HEK293T (cell line): Measurements from ENCODE around the gene NFIX.

ENCODE experiments used
- CTCF ChIA-PET: fragments of 350-600 bp; formaldehyde crosslinking; extraction: SDS; loops from one replicate; lab custom pipeline; 2021; ENCODE audit warnings: antibody characterized with exemption, inconsistent platforms; lab: Yijun Ruan, JAX
- POLR2A ChIA-PET: fragments of 350-600 bp; formaldehyde crosslinking; extraction: SDS; loops from one replicate; lab custom pipeline; 2020; ENCODE audit warnings: antibody characterized with exemption, inconsistent platforms; lab: Yijun Ruan, JAX
- DNase-seq: peaks from one replicate; pipeline ENCODE4 v3.0.0; 2012; ENCODE audit warnings: mixed read lengths; ENCODE audit errors: extremely low spot score
- ARNT ChIP-seq: fragments of 450-650 bp; IDR thresholded peaks from 2 replicates; pipeline ENCODE4 v1.6.1; 2017; ENCODE audit warnings: mild to moderate bottlenecking
- BHLHE40 ChIP-seq: fragments of 450-650 bp; IDR thresholded peaks from 2 replicates; pipeline ENCODE4 v1.6.1; 2016; ENCODE audit warnings: mild to moderate bottlenecking, moderate library complexity, borderline replicate concordance
- CTBP1 ChIP-seq: fragments of 450-650 bp; IDR thresholded peaks from 2 replicates; pipeline ENCODE4 v1.6.1; 2016; ENCODE audit warnings: borderline replicate concordance
- ELF4 ChIP-seq: fragments of 450-650 bp; IDR thresholded peaks from 2 replicates; pipeline ENCODE4 v1.6.1; 2017; ENCODE audit warnings: antibody characterized with exemption
- FOXA1 ChIP-seq: fragments of 450-650 bp; IDR thresholded peaks from 2 replicates; pipeline ENCODE4 v1.6.1; 2016; ENCODE audit warnings: mild to moderate bottlenecking
- FOXK2 ChIP-seq: fragments of 450-650 bp; IDR thresholded peaks from 2 replicates; pipeline ENCODE4 v1.6.1; 2016; ENCODE audit warnings: mild to moderate bottlenecking
- FOXM1 ChIP-seq: fragments of 450-650 bp; IDR thresholded peaks from 2 replicates; pipeline ENCODE4 v1.6.1; 2017; ENCODE audit warnings: mild to moderate bottlenecking, borderline replicate concordance
- HDGF ChIP-seq: fragments of 450-650 bp; IDR thresholded peaks from 2 replicates; pipeline ENCODE4 v1.6.1; 2017; ENCODE audit warnings: antibody characterized with exemption, borderline replicate concordance
- L3MBTL2 ChIP-seq: fragments of 450-650 bp; conservative IDR thresholded peaks from 2 replicates; pipeline ENCODE4 v1.6.1; 2016; ENCODE audit warnings: mild to moderate bottlenecking
- LEF1 ChIP-seq: fragments of 450-650 bp; IDR thresholded peaks from 2 replicates; pipeline ENCODE4 v1.6.1; 2017; ENCODE audit warnings: mild to moderate bottlenecking, borderline replicate concordance
- NFRKB ChIP-seq: fragments of 450-650 bp; IDR thresholded peaks from 2 replicates; pipeline ENCODE4 v1.6.1; 2016; ENCODE audit warnings: mild to moderate bottlenecking, moderate library complexity
- PKNOX1 ChIP-seq: fragments of 450-650 bp; IDR thresholded peaks from 2 replicates; pipeline ENCODE4 v1.6.1; 2016
- SP1 ChIP-seq: fragments of 450-650 bp; IDR thresholded peaks from 2 replicates; pipeline ENCODE4 v1.6.1; 2017
- SUZ12 ChIP-seq: fragments of 450-650 bp; IDR thresholded peaks from 2 replicates; pipeline ENCODE4 v1.6.1; 2016; ENCODE audit warnings: mild to moderate bottlenecking
- TARDBP ChIP-seq: fragments of 450-650 bp; IDR thresholded peaks from 2 replicates; pipeline ENCODE4 v1.6.1; 2016
- ZNF384 ChIP-seq: fragments of 450-650 bp; IDR thresholded peaks from 2 replicates; pipeline ENCODE4 v1.6.1; 2016

NFIX gene

GRCh38 chr19:13050274-13050673 is 55.0 kb downstream of the NFIX start:
- no peak for DNase-seq
- TF ChIP-seq NFRKB = no peak
- TF ChIP-seq TARDBP = no peak
- no peak for TF ChIP-seq ELF4
- no peak for TF ChIP-seq FOXA1
- TF ChIP-seq ZNF384 = no peak
- no peak for TF ChIP-seq FOXK2
- TF ChIP-seq SUZ12 = no peak
- no peak for TF ChIP-seq FOXM1
- no peak for TF ChIP-seq BHLHE40
- TF ChIP-seq ARNT = no peak
- TF ChIP-seq HDGF = no peak
- ChIA-PET CTCF (interaction anchor here (0.6 to 1.5 kb wide), 3 partner anchors 11 to 85 kb away, joined by 3 to 6 read pairs (median 4); no protein-coding TSS in a partner anchor), POLR2A (no interaction called here)

DNA sequence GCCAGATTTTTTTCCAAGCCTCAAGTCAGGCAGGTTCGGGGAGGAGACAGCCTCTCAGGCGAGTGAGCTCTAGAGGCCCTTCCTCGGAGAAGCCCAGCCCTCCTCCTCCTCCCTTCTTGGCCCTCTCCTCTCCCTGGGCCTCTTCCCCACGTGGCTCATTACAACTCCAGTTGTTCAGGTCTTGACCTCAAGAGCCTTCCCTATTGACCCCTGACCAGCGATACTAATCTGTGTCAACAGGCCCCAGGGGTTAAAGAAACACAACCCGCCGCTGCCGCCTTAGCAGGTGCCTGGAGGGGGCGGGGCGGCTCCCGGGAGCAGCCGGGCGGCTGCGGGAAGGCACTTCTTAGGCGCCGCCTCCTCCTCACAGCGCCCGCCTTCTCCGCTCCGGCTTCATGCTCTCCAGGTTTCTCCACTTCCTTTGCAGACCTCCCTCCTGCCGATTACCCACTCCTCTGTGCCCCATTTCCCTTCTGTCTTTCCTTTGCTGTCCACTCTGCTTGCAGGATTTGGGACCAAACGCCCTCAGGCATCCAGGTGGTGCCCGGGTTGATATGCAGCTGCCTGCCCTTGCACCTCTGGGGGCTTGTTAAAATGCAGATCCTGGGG is 56.4 kb downstream of the NFIX start:
- no peak for TF ChIP-seq BHLHE40
- no peak for TF ChIP-seq PKNOX1
- TF ChIP-seq L3MBTL2 = no peak
- POLR2A ChIA-PET = interaction anchor here (1.2 kb wide), 1 partner anchor 18 kb away, joined by 3 read pairs; no protein-coding TSS in a partner anchor
- CTCF ChIA-PET = interaction anchor here (0.6 to 1.5 kb wide), 5 partner anchors 9 to 86 kb away, joined by 3 to 6 read pairs (median 4); no protein-coding TSS in a partner anchor
- peak; percentile 72 for DNase-seq

- CTCF ChIA-PET = interaction anchor here (0.6 to 1.5 kb wide), 4 partner anchors 8 to 35 kb away, joined by 3 to 4 read pairs (median 4); no protein-coding TSS in a partner anchor
- POLR2A ChIA-PET = interaction anchor here (1.2 kb wide), 1 partner anchor 19 kb away, joined by 3 read pairs; no protein-coding TSS in a partner anchor
- no peak for DNase-seq
- TF ChIP-seq SUZ12 (no peak), CTBP1 (no peak), L3MBTL2 (no peak), FOXA1 (no peak), ARNT (no peak), FOXK2 (no peak), SP1 (no peak), PKNOX1 (no peak), ZNF384 (no peak), LEF1 (no peak), TARDBP (no peak), FOXM1 (no peak), ELF4 (no peak), NFRKB (no peak)
Measured at GRCh38 chr19:13052447-13053175, 57.3 kb downstream of the NFIX start.

- no peak for DNase-seq
- ChIA-PET POLR2A (interaction anchor here (0.7 kb wide), 1 partner anchor 121 kb away, joined by 3 read pairs; no protein-coding TSS in a partner anchor), CTCF (interaction anchor here (1.0 to 2.3 kb wide), 3 partner anchors 8 to 22 kb away, joined by 3 to 9 read pairs (median 6); no protein-coding TSS in a partner anchor)
- TF ChIP-seq BHLHE40 = no peak
- no peak for TF ChIP-seq HDGF
- no peak for TF ChIP-seq ARNT
- no peak for TF ChIP-seq ELF4
- no peak for TF ChIP-seq FOXK2
- TF ChIP-seq L3MBTL2 = no peak
- TF ChIP-seq TARDBP = no peak
- no peak for TF ChIP-seq NFRKB
- no peak for TF ChIP-seq SUZ12
- no peak for TF ChIP-seq FOXA1
- TF ChIP-seq LEF1 = no peak
Measured at GRCh38 chr19:13053238-13053637, 58.0 kb downstream of the NFIX start.

DNA sequence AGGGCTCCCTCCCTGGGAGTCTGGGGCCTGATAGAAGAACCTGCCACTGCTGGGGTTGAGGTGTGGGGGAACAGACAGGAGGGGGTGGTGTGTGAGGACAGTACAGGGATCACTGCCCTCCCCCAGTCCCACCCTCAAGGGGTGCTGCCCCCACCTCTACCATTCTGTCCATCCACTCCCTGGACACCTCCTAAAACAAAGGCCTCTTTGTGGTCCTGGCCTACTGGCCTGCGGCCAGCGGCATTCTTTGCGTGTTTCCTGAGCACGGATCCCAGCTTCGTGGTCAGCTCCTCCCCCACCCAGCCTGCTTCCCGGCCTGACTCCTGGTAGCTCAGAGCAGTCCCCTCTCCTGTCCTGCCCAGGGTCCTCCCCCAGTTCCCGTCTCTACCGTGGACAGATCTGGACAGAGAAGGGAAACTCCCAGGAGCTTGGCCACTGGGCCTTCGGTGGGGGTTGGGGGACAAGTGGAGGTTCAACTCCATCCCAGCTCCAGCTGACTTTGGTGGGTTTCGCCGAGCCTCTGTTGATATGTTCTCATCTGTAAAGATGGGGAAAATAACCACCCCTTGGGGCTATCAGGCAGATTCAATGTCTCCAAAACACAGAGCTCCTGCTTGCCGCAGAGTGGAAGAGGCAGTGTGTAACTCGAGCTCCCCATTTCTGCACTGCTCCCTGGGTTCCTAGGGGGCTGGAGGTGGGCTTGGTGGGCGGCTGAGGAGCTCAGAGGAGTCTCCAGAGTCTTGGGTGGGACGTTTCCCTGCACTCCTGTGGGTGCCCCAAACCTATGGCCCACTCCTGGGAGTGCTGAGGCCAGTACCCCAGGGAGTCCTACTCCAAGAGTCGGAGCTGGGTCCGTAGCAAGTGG is 58.7 kb downstream of the NFIX start:
- no peak for TF ChIP-seq ELF4
- TF ChIP-seq L3MBTL2 = no peak
- TF ChIP-seq LEF1 = no peak
- TF ChIP-seq BHLHE40 = no peak
- no peak for TF ChIP-seq HDGF
- TF ChIP-seq FOXM1 = no peak
- CTCF ChIA-PET = interaction anchor here (0.7 to 3.4 kb wide), 10 partner anchors 9 to 206 kb away, joined by 3 to 11 read pairs (median 4); no protein-coding TSS in a partner anchor
- no peak for DNase-seq
- POLR2A ChIA-PET = interaction anchor here (0.7 to 2.5 kb wide), 7 partner anchors 9 to 121 kb away, joined by 3 to 11 read pairs (median 3); no protein-coding TSS in a partner anchor
